Loucy (cell line): ENCODE results near the gene ANKRD33B.

ENCODE experiments used
- EZH2phosphoT487 ChIP-seq: fragments of 200-600 bp; IDR thresholded peaks from 2 replicates; pipeline ENCODE4 v1.6.1; 2018; ENCODE audit warnings: antibody characterized with exemption, mild to moderate bottlenecking, moderate library complexity, borderline replicate concordance
- TF ChIP-seq, protein P1 (sequence below): fragments of 200-600 bp; sonication (generic); conservative IDR thresholded peaks from 2 replicates; pipeline ENCODE4 v1.5.1; 2014; ENCODE audit warnings: mild to moderate bottlenecking, antibody characterized with exemption, low read length

DNA sequence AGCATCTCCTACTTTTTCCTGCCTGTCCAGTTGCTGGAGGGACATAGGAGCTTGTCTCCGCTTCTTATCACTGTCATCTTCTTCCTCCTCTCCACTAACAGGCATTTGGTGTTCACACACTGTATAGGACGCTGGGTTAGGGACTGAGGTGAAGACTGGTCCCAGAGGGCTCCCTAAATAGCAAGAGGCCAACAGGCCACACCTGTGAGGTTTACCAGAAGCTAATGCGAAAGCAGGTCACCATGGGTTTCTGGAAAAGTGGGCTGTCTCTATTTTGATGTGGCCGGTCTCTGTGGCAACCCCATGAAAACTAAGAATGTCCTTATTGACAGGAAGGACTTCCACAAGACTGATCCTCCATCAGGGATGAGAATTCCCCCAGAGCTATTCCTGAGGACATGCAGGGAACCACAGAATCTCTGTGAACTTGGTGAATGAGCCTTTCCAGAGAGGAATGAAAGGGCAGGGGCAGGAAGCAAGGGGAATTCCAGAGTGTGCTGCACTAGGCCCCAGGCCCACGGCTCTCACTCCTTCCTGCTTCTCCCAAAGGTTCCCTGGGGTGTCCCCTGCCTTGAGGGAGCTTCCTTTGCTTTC lies 135.5 kb downstream of the ANKRD33B start:
- TF ChIP-seq, protein P1, sequence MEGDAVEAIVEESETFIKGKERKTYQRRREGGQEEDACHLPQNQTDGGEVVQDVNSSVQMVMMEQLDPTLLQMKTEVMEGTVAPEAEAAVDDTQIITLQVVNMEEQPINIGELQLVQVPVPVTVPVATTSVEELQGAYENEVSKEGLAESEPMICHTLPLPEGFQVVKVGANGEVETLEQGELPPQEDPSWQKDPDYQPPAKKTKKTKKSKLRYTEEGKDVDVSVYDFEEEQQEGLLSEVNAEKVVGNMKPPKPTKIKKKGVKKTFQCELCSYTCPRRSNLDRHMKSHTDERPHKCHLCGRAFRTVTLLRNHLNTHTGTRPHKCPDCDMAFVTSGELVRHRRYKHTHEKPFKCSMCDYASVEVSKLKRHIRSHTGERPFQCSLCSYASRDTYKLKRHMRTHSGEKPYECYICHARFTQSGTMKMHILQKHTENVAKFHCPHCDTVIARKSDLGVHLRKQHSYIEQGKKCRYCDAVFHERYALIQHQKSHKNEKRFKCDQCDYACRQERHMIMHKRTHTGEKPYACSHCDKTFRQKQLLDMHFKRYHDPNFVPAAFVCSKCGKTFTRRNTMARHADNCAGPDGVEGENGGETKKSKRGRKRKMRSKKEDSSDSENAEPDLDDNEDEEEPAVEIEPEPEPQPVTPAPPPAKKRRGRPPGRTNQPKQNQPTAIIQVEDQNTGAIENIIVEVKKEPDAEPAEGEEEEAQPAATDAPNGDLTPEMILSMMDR: no peak
- TF ChIP-seq EZH2phosphoT487: no peak
